HG03460 (cell line): ENCODE measurements around the gene TMCC2.

Experiments used
- ATAC-seq: cut with Tn5 transposase; IDR thresholded peaks from one replicate; pipeline ENCODE4 v1.9.1; 2021; ENCODE audit not compliant: unreplicated experiment

The TMCC2 gene

GRCh38 chr1:205239078-205239477, 11.3 kb downstream of the TMCC2 start:
- no peak for ATAC-seq

DNA sequence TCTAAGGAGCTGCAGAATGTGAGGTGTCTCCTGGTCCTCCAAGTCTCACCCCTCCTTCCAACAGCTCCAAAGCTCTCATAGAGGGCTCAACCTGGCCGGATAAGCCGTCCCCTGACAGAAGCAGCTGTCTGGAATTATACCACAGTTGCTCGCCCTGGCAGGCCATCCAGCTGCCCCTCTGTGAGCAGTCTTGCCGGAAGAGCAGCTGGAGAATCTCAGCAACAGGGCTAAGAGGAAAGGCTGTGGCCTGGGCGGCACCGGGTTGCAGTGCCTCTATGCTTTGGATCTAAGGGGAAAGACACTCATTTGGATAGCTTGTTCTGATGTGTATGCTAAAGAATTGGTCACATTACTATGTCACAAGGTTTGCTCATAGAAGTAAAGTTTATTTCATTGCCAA, 12.4 kb downstream of the TMCC2 start:
- no peak for ATAC-seq

GRCh38 chr1:205240569-205240968, 12.8 kb downstream of the TMCC2 start:
- no peak for ATAC-seq

DNA sequence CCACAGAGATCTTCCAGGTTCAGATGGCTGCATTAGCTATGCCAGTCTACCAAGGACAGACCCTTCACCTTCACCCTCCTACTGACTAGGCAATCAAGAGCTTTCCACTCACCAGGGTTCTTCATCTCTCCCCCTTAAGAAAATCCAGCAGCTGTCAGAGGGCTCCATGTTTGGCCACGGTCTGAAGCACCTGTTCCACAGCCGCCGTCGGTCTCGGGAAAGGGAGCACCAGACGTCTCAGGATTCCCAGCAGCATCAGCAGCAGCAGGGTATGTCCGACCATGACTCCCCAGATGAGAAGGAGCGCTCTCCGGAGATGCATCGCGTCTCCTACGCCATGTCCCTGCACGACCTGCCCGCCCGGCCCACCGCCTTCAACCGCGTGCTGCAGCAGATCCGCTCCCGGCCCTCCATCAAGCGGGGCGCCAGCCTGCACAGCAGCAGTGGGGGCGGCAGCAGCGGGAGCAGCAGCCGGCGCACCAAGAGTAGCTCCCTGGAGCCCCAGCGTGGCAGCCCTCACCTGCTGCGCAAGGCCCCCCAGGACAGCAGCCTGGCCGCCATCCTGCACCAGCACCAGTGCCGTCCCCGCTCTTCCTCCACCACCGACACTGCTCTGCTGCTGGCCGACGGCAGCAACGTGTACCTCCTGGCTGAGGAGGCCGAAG, 13.8 kb downstream of the TMCC2 start:
- no peak for ATAC-seq

GRCh38 chr1:205243350-205244191, 15.8 kb downstream of the TMCC2 start:
- no peak for ATAC-seq

GRCh38 chr1:205244384-205244783, 16.6 kb downstream of the TMCC2 start:
- no peak for ATAC-seq

DNA sequence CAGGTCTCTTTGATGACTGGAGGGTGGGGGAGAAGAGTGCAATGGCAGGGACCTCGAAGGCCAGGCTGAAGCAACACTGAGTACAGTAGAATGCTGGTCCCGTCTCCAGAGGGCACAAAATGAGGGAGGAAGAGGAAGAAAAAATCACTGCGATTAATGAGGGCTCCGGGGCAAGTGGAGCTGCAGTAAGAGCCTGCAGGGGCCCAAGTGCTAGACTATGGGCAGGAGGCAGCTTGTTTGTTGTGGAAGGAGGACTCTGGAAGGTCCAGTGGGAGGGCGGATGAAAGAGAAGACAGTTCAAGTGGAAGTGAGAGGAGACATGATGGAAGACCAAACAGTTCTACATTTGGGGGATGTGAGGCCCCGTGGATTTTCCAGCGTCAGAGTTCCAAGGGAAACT, 17.4 kb downstream of the TMCC2 start:
- ATAC-seq, result no peak

GRCh38 chr1:205246351-205247119, 18.8 kb downstream of the TMCC2 start:
- ATAC-seq, result no peak

GRCh38 chr1:205247130-205247921, 19.6 kb downstream of the TMCC2 start:
- no peak for ATAC-seq

GRCh38 chr1:205248793-205249601, 21.3 kb downstream of the TMCC2 start:
- ATAC-seq, result no peak

- no peak for ATAC-seq
Observed at GRCh38 chr1:205249651-205250050, 21.9 kb downstream of the TMCC2 start.

GRCh38 chr1:205250699-205251098, 23.0 kb downstream of the TMCC2 start:
- no peak for ATAC-seq

DNA sequence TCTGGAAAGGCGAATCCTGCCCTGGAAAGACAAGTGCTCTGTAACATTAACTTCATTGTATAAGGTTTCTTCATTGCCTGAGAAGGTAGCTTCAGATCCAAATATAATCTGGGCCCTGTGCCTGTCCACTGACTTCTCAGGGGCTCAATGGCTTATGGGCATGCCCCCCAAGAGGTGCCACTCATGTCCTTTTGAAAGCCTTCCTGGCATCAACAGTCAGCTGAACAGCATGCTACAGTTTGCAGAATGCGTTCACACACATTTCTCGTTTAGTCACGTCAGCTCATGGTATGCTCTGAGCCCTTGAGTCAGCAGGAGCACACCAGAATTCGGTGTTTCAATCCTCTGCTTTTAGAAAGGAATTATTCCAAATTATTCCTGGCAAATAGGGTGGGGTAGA, 23.8 kb downstream of the TMCC2 start:
- ATAC-seq, result no peak

- no peak for ATAC-seq
Observed at GRCh38 chr1:205255941-205256780, 28.4 kb downstream of the TMCC2 start.

GRCh38 chr1:205256951-205257625, 29.3 kb downstream of the TMCC2 start:
- ATAC-seq, result no peak

GRCh38 chr1:205257735-205258134, 30.0 kb downstream of the TMCC2 start:
- no peak for ATAC-seq

DNA sequence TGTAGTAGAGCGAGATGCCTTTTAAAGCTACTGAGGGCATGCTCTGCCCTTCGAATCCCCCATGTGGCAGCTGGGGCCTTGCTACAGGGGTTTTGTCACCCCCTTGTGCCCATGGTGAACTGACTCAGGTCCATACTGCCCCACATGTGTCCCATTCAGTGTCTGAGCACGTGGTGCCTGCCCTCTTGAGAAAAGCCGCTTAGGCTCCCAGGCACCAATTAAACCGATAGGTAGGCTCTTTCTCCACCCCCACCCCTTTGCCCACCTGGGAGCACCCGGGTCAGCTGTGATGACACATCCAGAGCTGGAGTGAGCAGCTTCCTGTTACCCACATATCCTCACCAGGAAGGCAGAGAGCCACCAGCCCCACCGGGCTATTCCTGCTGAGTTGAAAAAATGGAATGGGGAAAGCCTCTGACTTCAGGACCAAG, 30.5 kb downstream of the TMCC2 start:
- no peak for ATAC-seq

GRCh38 chr1:205258719-205259118, 31.0 kb downstream of the TMCC2 start:
- no peak for ATAC-seq
